ENCODE measurements around the gene RFNG.

Gene RFNG

GRCh38 chr17:82056729-82057621, 5.4 kb upstream of the RFNG start:
- no peak for DNase-seq

GRCh38 chr17:82055965-82056728, 4.5 kb upstream of the RFNG start:
- DNase-seq, result no peak

GRCh38 chr17:82055023-82055964, 3.7 kb upstream of the RFNG start:
- DNase-seq, result no peak

GRCh38 chr17:82054351-82055022, 2.9 kb upstream of the RFNG start:
- no peak for DNase-seq

- DNase-seq, result no peak
Measured at GRCh38 chr17:82053556-82054263, 2.1 kb upstream of the RFNG start.

- no peak for DNase-seq
Measured at GRCh38 chr17:82053130-82053529, 1.5 kb upstream of the RFNG start.

- no peak for DNase-seq
Measured at GRCh38 chr17:82052638-82053059, 1.0 kb upstream of the RFNG start.

- no peak for DNase-seq
Measured at GRCh38 chr17:82050761-82051641, 610 bp downstream of the RFNG start.

- DNase-seq, result no peak
Measured at GRCh38 chr17:82050152-82050760, 1.4 kb downstream of the RFNG start.

GRCh38 chr17:82049521-82049971, 2.1 kb downstream of the RFNG start:
- no peak for DNase-seq

GRCh38 chr17:82049106-82049505, 2.5 kb downstream of the RFNG start:
- DNase-seq, result no peak

GRCh38 chr17:82048571-82048971, 3.0 kb downstream of the RFNG start:
- no peak for DNase-seq

- DNase-seq, result no peak
Measured at GRCh38 chr17:82047914-82048570, 3.6 kb downstream of the RFNG start.

GRCh38 chr17:82047379-82047778, 4.2 kb downstream of the RFNG start:
- no peak for DNase-seq

- DNase-seq, result no peak
Measured at GRCh38 chr17:82046903-82047302, 4.7 kb downstream of the RFNG start.

GRCh38 chr17:82045936-82046484, 5.6 kb downstream of the RFNG start:
- no peak for DNase-seq

GRCh38 chr17:82043507-82043906, 8.1 kb downstream of the RFNG start:
- no peak for DNase-seq

- DNase-seq, result no peak
Measured at GRCh38 chr17:82042649-82043048, 9.0 kb downstream of the RFNG start.

- DNase-seq, result no peak
Measured at GRCh38 chr17:82041144-82041814, 10.3 kb downstream of the RFNG start.

Measured in NCI-H1436 (cell line).